Stomach (tissue), 9 donors: ENCODE measurements around the gene TMEM135. TPM values are rescaled to one million over a fixed set of nuclear protein-coding genes. Genes with fewer than 3 reads are reported as not detected.

ENCODE experiments used
- DNase-seq, 2 donors: peaks; one replicate each; pipeline versions ENCODE4 v3.0.0 to v3.0.0-alpha.2; 2013 to 2019
- H3K27ac ChIP-seq, 5 donors: fragments of 200-600 bp in 4 of 5; sonication (generic) in 4 of 5; one replicate each; pipeline ENCODE4 v1.5.1; 2013 to 2019; ENCODE audit warnings: mild to moderate bottlenecking in 1 of 5, moderate library complexity in 1 of 5
- H3K27me3 ChIP-seq, 3 donors: fragments of 200-600 bp; sonication (generic); one replicate each; pipeline ENCODE4 v1.5.1; 2017 to 2019; ENCODE audit warnings: mixed run types in 1 of 3
- H3K36me3 ChIP-seq, 4 donors: fragments of 200-600 bp; sonication (generic); 1 replicate in 3 of 4; 2 replicates in 1 of 4; pipeline ENCODE4 v1.5.1; 2016 to 2019
- H3K4me1 ChIP-seq, 4 donors: fragments of 200-600 bp; sonication (generic); one replicate each; pipeline ENCODE4 v1.5.1; 2016 to 2019
- H3K4me3 ChIP-seq, 4 donors: fragments of 200-600 bp; sonication (generic) in 3 of 4; one replicate each; pipeline ENCODE4 v1.5.1; 2016 to 2019; ENCODE audit warnings: mild to moderate bottlenecking in 1 of 4
- H3K9me3 ChIP-seq, 4 donors: fragments of 200-600 bp; sonication (generic); one replicate each; pipeline ENCODE4 v1.5.1; 2016 to 2019
- CTCF ChIP-seq, 7 experiments: fragments of 450-650 bp in 4 of 7; fragments of 200-600 bp in 3 of 7; sonication (generic) in 3 of 7; IDR thresholded peaks; one replicate each; pipeline ENCODE4 v1.5.1; 2016 to 2019; ENCODE audit warnings: antibody characterized with exemption in 7 of 7, control low read depth in 2 of 7, mild to moderate bottlenecking in 1 of 7
- EP300 ChIP-seq: sonication (generic); formaldehyde crosslinking; IDR thresholded peaks from one replicate; pipeline ENCODE4 v1.6.1; 2017; ENCODE audit warnings: antibody characterized with exemption
- POLR2A ChIP-seq, 4 donors: fragments of 450-650 bp; IDR thresholded peaks; one replicate each; pipeline ENCODE4 v1.6.1; 2016; ENCODE audit warnings: antibody characterized with exemption in 4 of 4, control low read depth in 2 of 4, mild to moderate bottlenecking in 1 of 4, moderate library complexity in 1 of 4
- POLR2AphosphoS5 ChIP-seq, 3 donors: sonication (generic); formaldehyde crosslinking; IDR thresholded peaks; one replicate each; pipeline ENCODE4 v1.6.1; 2016; ENCODE audit warnings: antibody characterized with exemption in 3 of 3
- WGBS, 5 donors: extraction: QIAGEN DNeasy Blood & Tissue Kit in 3 of 5; methylation state at CpG; one replicate each; pipeline versions ENCODE4 v1.1.5 to v1.1.7; 2013 to 2018; 5-methylcytosine and 5-hydroxymethylcytosine counted together
- intact Hi-C: fragments of 100-400 bp; cut with DNase I; formaldehyde crosslinking; loops from one replicate; pipeline ENCODE4 v1.15.1; 2023; ENCODE audit warnings: low total_unique reads
- polyA plus RNA-seq, 3 donors: library from polyadenylated mRNA; stranded (reverse); fragments of 200-250 nt; gene quantifications; one replicate each; pipeline ENCODE4 v1.2.3, GENCODE V29; 2013
- total RNA-seq, 5 donors: library from RNA; depleted of rRNA; stranded (reverse); fragments of >200 nt; gene quantifications; one replicate each; pipeline versions ENCODE4 v1.1.0 to v1.2.3, GENCODE V29; 2014 to 2016
- donor health status: healthy with polysubstance abuse.
- donor health status: Bipolar disorder and iron deficiency.
- donor health status: healthy.

The TMEM135 gene
- total and polyA plus RNA-seq, 8 donors: 0.58 to 202 (median 3.9) TPM

GRCh38 chr11:87259736-87260135 lies 222.0 kb downstream of the TMEM135 start:
- intact Hi-C loops: no loop called here
- H3K4me1 ChIP-seq: peaks cover 0 to 20% (median 4%) of the 10 kb centered on the region in 4 donors
- no peak overlapping the region for H3K27ac ChIP-seq
- H3K4me3 ChIP-seq: no peak overlapping the region
- no peak for DNase-seq
- H3K27me3 ChIP-seq: no peaks in the 10 kb centered on the region
- TF ChIP-seq EP300 (no peak), CTCF (IDR thresholded peaks at IDR 0.05) (no peak), POLR2A (IDR thresholded peaks at IDR 0.05) (no peak), POLR2AphosphoS5 (IDR thresholded peaks at IDR 0.05) (no peak)
- no peaks in the 10 kb centered on the region for H3K36me3 ChIP-seq
- WGBS, 5 donors: 62 to 90% (median 69%) methylated on average over 1 of the region's 1 CpG
- no peaks in the 10 kb centered on the region for H3K9me3 ChIP-seq

- WGBS, 5 donors: 65 to 74% (median 67%) methylated on average over 3 of the region's 3 CpGs
- Histone ChIP-seq H3K27ac (no peak overlapping the region), H3K9me3 (no peaks in the 10 kb centered on the region), H3K36me3 (no peaks in the 10 kb centered on the region), H3K4me3 (no peak overlapping the region), H3K4me1 (peaks cover 0 to 14% (median 8%) of the 10 kb centered on the region in 4 donors), H3K27me3 (no peaks in the 10 kb centered on the region)
- intact Hi-C loops: no loop called here
- TF ChIP-seq EP300: no peak
- TF ChIP-seq POLR2AphosphoS5 (IDR thresholded peaks at IDR 0.05): no peak
- no peak for TF ChIP-seq CTCF (IDR thresholded peaks at IDR 0.05)
- no peak for TF ChIP-seq POLR2A (IDR thresholded peaks at IDR 0.05)
- DNase-seq: no peak
Observed at GRCh38 chr11:87260811-87261210, 223.1 kb downstream of the TMEM135 start.

GRCh38 chr11:87263264-87263838 lies 225.6 kb downstream of the TMEM135 start:
- Histone ChIP-seq H3K36me3 (no peaks in the 10 kb centered on the region), H3K4me3 (no peak overlapping the region), H3K4me1 (peaks cover 0 to 23% (median 9%) of the 10 kb centered on the region in 4 donors), H3K27me3 (no peaks in the 10 kb centered on the region), H3K27ac (no peak overlapping the region), H3K9me3 (no peaks in the 10 kb centered on the region)
- whole genome bisulfite sequencing, 5 donors: 36 to 66% (median 54%) methylated on average over 2 of the region's 2 CpGs
- intact Hi-C loops: no loop called here
- no peak for TF ChIP-seq POLR2A (IDR thresholded peaks at IDR 0.05)
- no peak for TF ChIP-seq EP300
- no peak for TF ChIP-seq POLR2AphosphoS5 (IDR thresholded peaks at IDR 0.05)
- no peak for TF ChIP-seq CTCF (IDR thresholded peaks at IDR 0.05)
- DNase-seq: no peak

- Histone ChIP-seq H3K4me3 (no peak overlapping the region), H3K36me3 (no peaks in the 10 kb centered on the region), H3K27ac (no peak overlapping the region), H3K4me1 (peaks cover 0 to 23% (median 9%) of the 10 kb centered on the region in 4 donors), H3K27me3 (no peaks in the 10 kb centered on the region), H3K9me3 (no peaks in the 10 kb centered on the region)
- TF ChIP-seq POLR2A (IDR thresholded peaks at IDR 0.05) (no peak), EP300 (no peak), POLR2AphosphoS5 (IDR thresholded peaks at IDR 0.05) (no peak), CTCF (IDR thresholded peaks at IDR 0.05) (no peak)
- intact Hi-C loops: no loop called here
- no peak for DNase-seq
Observed at GRCh38 chr11:87263979-87264378, 226.2 kb downstream of the TMEM135 start.
